HFF-Myc (cell line): ENCODE data around the gene HSPA14.
"Not testable (repeated sequence)": the region's sequence is repeated elsewhere in the genome, so short reads cannot be mapped to it uniquely, and the experiment has no call there.

Source experiments
- DNase-seq: peaks from one replicate; pipeline ENCODE4 v3.0.0-alpha.2; 2011; ENCODE audit warnings: low read depth; ENCODE audit errors: extremely low read depth
- H3K4me3 ChIP-seq: replicated peaks from 2 replicates; pipeline ENCODE4 v1.5.1; 2011; ENCODE audit warnings: low read depth, mild to moderate bottlenecking, control low read depth, low read length
- CTCF ChIP-seq: IDR thresholded peaks from 2 replicates; pipeline ENCODE4 v1.5.1; 2012; ENCODE audit warnings: mild to moderate bottlenecking, low read depth, low read length, control low read depth; ENCODE audit errors: missing control alignments

Gene HSPA14

GRCh38 chr10:14810969-14811953 is 26.8 kb upstream of the HSPA14 start:
- no peak for TF ChIP-seq CTCF
- no peak overlapping the region for H3K4me3 ChIP-seq
- no peak for DNase-seq

GRCh38 chr10:14812271-14812670 is 25.8 kb upstream of the HSPA14 start:
- no peak for DNase-seq
- TF ChIP-seq CTCF, result no peak

GRCh38 chr10:14815681-14816080 is 22.4 kb upstream of the HSPA14 start:
- DNase-seq, result no peak
- H3K4me3 ChIP-seq, result no peak overlapping the region
- TF ChIP-seq CTCF, result no peak

More at GRCh38 chr10:14812271-14812670, 25.8 kb upstream of the HSPA14 start:
- H3K4me3 ChIP-seq, result no peak overlapping the region

- not testable (repeated sequence) for DNase-seq, H3K4me3 ChIP-seq
Observed at GRCh38 chr10:14816717-14817116, 21.4 kb upstream of the HSPA14 start.

- TF ChIP-seq CTCF, result no peak
- DNase-seq, result peak; percentile 55
- H3K4me3 ChIP-seq, result no peak overlapping the region
Observed at GRCh38 chr10:14820010-14820774, 17.9 kb upstream of the HSPA14 start.

GRCh38 chr10:14820775-14821154 is 17.3 kb upstream of the HSPA14 start:
- no peak for TF ChIP-seq CTCF
- no peak overlapping the region for H3K4me3 ChIP-seq
- no peak for DNase-seq
